K562 (cell line): ENCODE data around the gene LEMD1. TPM values are rescaled to one million over a fixed set of nuclear protein-coding genes. Genes with fewer than 3 reads are reported as not detected.

Experiments used
- BRD9 ChIP-seq: fragments of 450-650 bp; IDR thresholded peaks from 2 replicates; pipeline ENCODE4 v1.6.1; 2018; ENCODE audit warnings: low read depth; ENCODE audit not compliant: partially characterized antibody
- ETV5 ChIP-seq: sonication (generic); formaldehyde crosslinking; IDR thresholded peaks from 2 replicates; pipeline ENCODE4 v1.4.0; 2020; ENCODE audit warnings: low read depth, mild to moderate bottlenecking, missing genetic modification reagents
- HDAC1 ChIP-seq, 2 experiments: fragments of 450-650 bp; IDR thresholded peaks; 2 replicates each; pipeline ENCODE4 v1.6.1; 2016 to 2017; ENCODE audit warnings: inconsistent platforms in 1 of 2, mild to moderate bottlenecking in 1 of 2, moderate library complexity in 1 of 2
- JUN ChIP-seq, 2 experiments: sonication (generic) in 1 of 2; formaldehyde crosslinking in 1 of 2; IDR thresholded peaks; 2 replicates each; pipeline versions ENCODE4 v1.6.1 to v1.8.0; 2012 to 2022; ENCODE audit warnings: borderline replicate concordance in 2 of 2, mild to moderate bottlenecking in 2 of 2, improper control_type of control experiment in 1 of 2, low read depth in 1 of 2, low read length in 1 of 2, missing genetic modification reagents in 1 of 2
- MAZ ChIP-seq, 2 experiments: fragments of 450-650 bp in 1 of 2; sonication (generic) in 1 of 2; formaldehyde crosslinking; IDR thresholded peaks in 1 of 2; conservative IDR thresholded peaks in 1 of 2; 2 replicates each; pipeline versions ENCODE4 v1.4.0 to v1.5.0; 2020; ENCODE audit warnings: mild to moderate bottlenecking in 1 of 2, missing genetic modification reagents in 1 of 2
- MCM2 ChIP-seq: fragments of 450-650 bp; IDR thresholded peaks from 2 replicates; pipeline ENCODE4 v1.6.1; 2017; ENCODE audit warnings: low read depth, mild to moderate bottlenecking
- NCOR1 ChIP-seq: fragments of 450-650 bp; IDR thresholded peaks from 2 replicates; pipeline ENCODE4 v1.6.1; 2016; ENCODE audit warnings: mild to moderate bottlenecking, moderate library complexity
- PPARD ChIP-seq: fragments of 250-450 bp; sonication (Bioruptor Pico); IDR thresholded peaks from 2 replicates; pipeline ENCODE4 v1.8.0; 2022; ENCODE audit warnings: inconsistent platforms, mild to moderate bottlenecking, moderate library complexity
- SMARCE1 ChIP-seq: fragments of 450-650 bp; IDR thresholded peaks from 2 replicates; pipeline ENCODE4 v1.7.1; 2016; ENCODE audit warnings: mild to moderate bottlenecking
- SRF ChIP-seq, 2 experiments: fragments of 250-450, 450-650 bp in 1 of 2; sonication (Bioruptor Pico) in 1 of 2; sonication (generic) in 1 of 2; formaldehyde crosslinking; IDR thresholded peaks; 2 replicates each; pipeline versions ENCODE4 v1.5.0 to v1.5.1; 2020 to 2022; ENCODE audit warnings: mild to moderate bottlenecking in 1 of 2, missing genetic modification reagents in 1 of 2
- TAL1 ChIP-seq: fragments of 450-650 bp; IDR thresholded peaks from 2 replicates; pipeline ENCODE4 v1.6.1; 2016; ENCODE audit warnings: mild to moderate bottlenecking
- TOE1 ChIP-seq, 2 experiments: fragments of 450-650 bp in 1 of 2; sonication (generic) in 1 of 2; formaldehyde crosslinking in 1 of 2; IDR thresholded peaks; 2 replicates each; pipeline versions ENCODE4 v1.7.1 to v1.8.0; 2016 to 2022; ENCODE audit warnings: borderline replicate concordance in 2 of 2, mild to moderate bottlenecking in 2 of 2, antibody characterized with exemption in 1 of 2, inconsistent platforms in 1 of 2, low read depth in 1 of 2, missing genetic modification reagents in 1 of 2, moderate library complexity in 1 of 2
- TRIM24 ChIP-seq, 2 experiments: fragments of 450-650 bp; IDR thresholded peaks; 2 replicates each; pipeline ENCODE4 v1.6.1; 2016
- ZNF143 ChIP-seq: sonication (generic); formaldehyde crosslinking; IDR thresholded peaks from 2 replicates; pipeline ENCODE4 v1.9.0; 2022; ENCODE audit warnings: mild to moderate bottlenecking, missing genetic modification reagents
- ZNF766 ChIP-seq: fragments of 200-800 bp; sonication (Bioruptor generic); conservative IDR thresholded peaks from 2 replicates; pipeline ENCODE4 v1.6.1; 2016; ENCODE audit warnings: missing genetic modification characterization, missing compliant biosample characterization
- polyA plus RNA-seq, 8 experiments: library from polyadenylated mRNA; depleted of rRNA in 4 of 8; stranded (reverse) in 5 of 8; unstranded in 3 of 8; fragments of >200 nt; fragmentation: Nextera tagmentation in 2 of 8; fragmentation: Illumina TruSeq in 1 of 8; extraction: Ambion mirVana in 2 of 8; extraction: Trizol in 1 of 8; gene quantifications; 2 replicates each; pipeline versions ENCODE4 v1.2.1 to v1.2.3, GENCODE V29; 2011 to 2014; ENCODE audit warnings: inconsistent platforms in 1 of 8, missing spikeins in 1 of 8
- total RNA-seq, 7 experiments: library from RNA; depleted of rRNA in 6 of 7; stranded (reverse); fragments of >200 nt in 6 of 7; fragmentation: Illumina TruSeq in 2 of 7; extraction: Trizol in 2 of 7; gene quantifications; 2 replicates each; pipeline versions ENCODE4 v1.2.1 to v1.2.3, GENCODE V29; 2011 to 2021; ENCODE audit warnings: low replicate concordance in 1 of 7
- TF ChIP-seq, protein P1 (sequence below): sonication (generic); formaldehyde crosslinking; IDR thresholded peaks from 2 replicates; pipeline ENCODE4 v1.8.0; 2022; ENCODE audit warnings: mild to moderate bottlenecking, missing genetic modification reagents
- TF ChIP-seq, protein P2 (sequence below): fragments of 450-650 bp; IDR thresholded peaks from 2 replicates; pipeline ENCODE4 v1.6.1; 2016; ENCODE audit warnings: missing biosample characterization, missing genetic modification characterization
- TF ChIP-seq, protein P3 (sequence below), 2 experiments: fragments of 450-650 bp in 1 of 2; sonication (generic) in 1 of 2; formaldehyde crosslinking in 1 of 2; IDR thresholded peaks in 1 of 2; conservative IDR thresholded peaks in 1 of 2; 2 replicates each; pipeline versions ENCODE4 v1.6.1 to v1.8.1; 2016 to 2023; ENCODE audit warnings: mild to moderate bottlenecking in 2 of 2, moderate library complexity in 2 of 2, inconsistent platforms in 1 of 2, missing genetic modification reagents in 1 of 2

The LEMD1 gene
- total and polyA plus RNA-seq, 9 of the 15 experiments (the other 6 are each of a cell fraction or from before 2014, with no cell fraction given): 0.11 to 2.4 (median 0.57) TPM; not detected in 1

DNA sequence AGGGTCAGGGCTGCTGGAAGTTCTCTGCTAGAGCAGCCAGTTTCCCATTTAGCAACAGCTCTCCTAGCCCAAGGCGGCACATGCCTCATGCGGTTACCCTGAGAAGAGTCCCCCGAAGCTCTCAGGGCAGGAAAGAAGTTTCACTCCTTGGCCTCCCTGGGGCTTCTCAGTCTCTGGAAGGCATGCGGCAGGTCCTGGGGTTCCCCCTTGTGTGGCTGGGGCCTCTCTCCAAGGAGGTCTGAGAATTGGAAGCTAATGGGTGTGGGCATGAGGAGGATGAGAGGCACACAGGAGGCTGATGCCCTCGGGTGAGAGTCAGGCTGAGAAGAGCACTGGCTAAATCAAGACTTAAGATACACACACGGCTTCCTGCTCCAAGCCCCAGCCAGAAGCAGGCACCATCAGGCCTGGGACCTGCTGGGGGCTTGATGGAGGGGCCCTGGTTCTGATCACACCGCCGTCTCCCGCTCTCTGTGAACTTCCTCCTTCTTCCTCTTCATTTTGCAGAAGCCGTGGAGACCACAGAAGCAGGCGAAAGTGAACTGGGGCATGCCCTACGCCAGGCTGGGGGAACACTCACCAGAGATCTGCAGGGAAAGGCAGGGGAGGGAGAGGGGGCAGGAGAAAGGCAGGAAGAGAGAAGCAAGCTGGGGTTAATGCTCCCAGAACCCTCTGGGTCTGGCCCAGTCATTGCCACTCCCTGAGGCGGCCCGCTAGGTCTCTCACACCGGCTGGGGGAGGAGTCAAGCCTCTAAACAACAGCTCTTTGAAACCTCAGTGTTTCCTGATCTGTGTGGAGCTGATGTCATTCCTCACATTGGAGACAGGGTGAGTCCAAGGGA, 18.8 kb upstream of the LEMD1 start (continued):
- TF ChIP-seq PPARD: no peak
- no peak for TF ChIP-seq BRD9
- TF ChIP-seq ETV5 (CRISPR knock-in tag): 0 out of 2 replicates have a peak, but pooled peaks have one; percentile 36
- TF ChIP-seq, protein P1, sequence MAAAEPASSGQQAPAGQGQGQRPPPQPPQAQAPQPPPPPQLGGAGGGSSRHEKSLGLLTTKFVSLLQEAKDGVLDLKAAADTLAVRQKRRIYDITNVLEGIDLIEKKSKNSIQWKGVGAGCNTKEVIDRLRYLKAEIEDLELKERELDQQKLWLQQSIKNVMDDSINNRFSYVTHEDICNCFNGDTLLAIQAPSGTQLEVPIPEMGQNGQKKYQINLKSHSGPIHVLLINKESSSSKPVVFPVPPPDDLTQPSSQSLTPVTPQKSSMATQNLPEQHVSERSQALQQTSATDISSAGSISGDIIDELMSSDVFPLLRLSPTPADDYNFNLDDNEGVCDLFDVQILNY: no peak
- TF ChIP-seq TAL1: no peak
- TF ChIP-seq, protein P2, sequence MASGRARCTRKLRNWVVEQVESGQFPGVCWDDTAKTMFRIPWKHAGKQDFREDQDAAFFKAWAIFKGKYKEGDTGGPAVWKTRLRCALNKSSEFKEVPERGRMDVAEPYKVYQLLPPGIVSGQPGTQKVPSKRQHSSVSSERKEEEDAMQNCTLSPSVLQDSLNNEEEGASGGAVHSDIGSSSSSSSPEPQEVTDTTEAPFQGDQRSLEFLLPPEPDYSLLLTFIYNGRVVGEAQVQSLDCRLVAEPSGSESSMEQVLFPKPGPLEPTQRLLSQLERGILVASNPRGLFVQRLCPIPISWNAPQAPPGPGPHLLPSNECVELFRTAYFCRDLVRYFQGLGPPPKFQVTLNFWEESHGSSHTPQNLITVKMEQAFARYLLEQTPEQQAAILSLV (tag): no peak
- TF ChIP-seq ZNF766: peak; percentile 90
- no peak for TF ChIP-seq SMARCE1
- no peak for TF ChIP-seq TRIM24 (IDR thresholded peaks at IDR 0.05)
- TF ChIP-seq MCM2: no peak
- TF ChIP-seq NCOR1: no peak
- peak; percentile 33; the same call in 1 of the 2 replicates for TF ChIP-seq ZNF143
- TF ChIP-seq SRF (CRISPR knock-in tag; IDR thresholded peaks at IDR 0.05): 0 out of 4 replicates have a peak, but pooled peaks of 1 of the 2 experiments have one; percentile 14
- TF ChIP-seq, protein P3, sequence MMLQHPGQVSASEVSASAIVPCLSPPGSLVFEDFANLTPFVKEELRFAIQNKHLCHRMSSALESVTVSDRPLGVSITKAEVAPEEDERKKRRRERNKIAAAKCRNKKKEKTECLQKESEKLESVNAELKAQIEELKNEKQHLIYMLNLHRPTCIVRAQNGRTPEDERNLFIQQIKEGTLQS (IDR thresholded peaks at IDR 0.05): peak; percentile 74; the same call in 1 of the 2 replicates
- TF ChIP-seq, protein P3 (CRISPR knock-in tag; conservative IDR thresholded peaks at IDR 0.05): no peak
- TF ChIP-seq JUN (IDR thresholded peaks at IDR 0.05; ENCODE audit: borderline replicate concordance, low read depth, low read length): peak; percentile 46; the same call in 1 of the 2 replicates
- TF ChIP-seq JUN (CRISPR knock-in tag; IDR thresholded peaks at IDR 0.05; ENCODE audit: borderline replicate concordance): no peak
- peak in 1 of 2 experiments; percentile 27; a peak in 1 of 4 replicates for TF ChIP-seq MAZ (CRISPR knock-in tag; conservative IDR thresholded peaks at IDR 0.05 in 1 of 2, IDR thresholded peaks at IDR 0.05 in 1 of 2)
- TF ChIP-seq TOE1 (IDR thresholded peaks at IDR 0.05; ENCODE audit: borderline replicate concordance): no peak
- no peak for TF ChIP-seq TOE1 (CRISPR knock-in tag; IDR thresholded peaks at IDR 0.05; ENCODE audit: borderline replicate concordance, low read depth)
- 0 out of 4 replicates have a peak, but pooled peaks of 1 of the 2 experiments have one; percentile 14 for TF ChIP-seq HDAC1 (IDR thresholded peaks at IDR 0.05)
